ENCODE data around the gene ZNF516.

ZNF516 gene

DNA sequence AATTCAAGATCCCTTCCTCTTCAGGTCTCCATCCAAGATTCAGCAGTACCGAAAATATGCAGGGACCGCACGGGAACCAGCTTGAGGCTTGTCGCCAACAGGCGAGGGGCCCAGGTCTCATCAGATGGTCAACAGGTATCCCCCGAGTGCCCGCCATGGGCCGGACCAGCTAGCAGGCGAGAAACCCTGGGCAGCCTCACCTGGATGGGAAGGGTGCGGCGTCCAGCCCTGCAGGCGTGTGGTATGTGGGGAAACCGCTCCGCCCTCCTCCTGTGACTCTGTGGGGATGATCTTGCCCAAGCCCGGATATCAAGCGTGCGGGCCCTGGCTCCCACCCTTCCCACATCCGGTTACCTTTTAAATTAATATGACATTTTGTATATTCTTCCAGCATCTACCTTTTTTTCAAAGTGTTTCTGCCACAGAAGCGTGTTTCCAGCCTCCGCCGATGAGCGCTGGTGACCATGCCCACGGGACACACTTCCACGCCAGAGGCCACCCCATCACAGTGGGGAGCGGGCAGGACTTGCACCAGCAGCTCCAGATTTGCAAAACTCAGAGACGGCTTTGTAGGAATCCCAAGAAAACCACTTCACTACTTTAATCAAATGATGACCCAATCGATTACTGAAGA lies 33.2 kb downstream of the ZNF516 start:
- Histone ChIP-seq H3K36me3 (ENCODE audit: control insufficient read depth, insufficient read depth, low read length) (no peaks in the 10 kb centered on the region), H3K9me3 (ENCODE audit: control insufficient read depth, low read length) (no peaks in the 10 kb centered on the region), H2AFZ (no peak overlapping the region), H3K9ac (no peak overlapping the region), H3K27ac (no peak overlapping the region), H3K4me2 (ENCODE audit: low read length) (no peak overlapping the region), H3K4me1 (no peaks in the 10 kb centered on the region), H3K4me3 (ENCODE audit: low read depth, low read length) (no peak overlapping the region), H3K79me2 (peaks cover 60% of the 10 kb centered on the region), H3K27me3 (ENCODE audit: control insufficient read depth, insufficient read depth, low read length) (no peaks in the 10 kb centered on the region)
- TF ChIP-seq, protein P1, sequence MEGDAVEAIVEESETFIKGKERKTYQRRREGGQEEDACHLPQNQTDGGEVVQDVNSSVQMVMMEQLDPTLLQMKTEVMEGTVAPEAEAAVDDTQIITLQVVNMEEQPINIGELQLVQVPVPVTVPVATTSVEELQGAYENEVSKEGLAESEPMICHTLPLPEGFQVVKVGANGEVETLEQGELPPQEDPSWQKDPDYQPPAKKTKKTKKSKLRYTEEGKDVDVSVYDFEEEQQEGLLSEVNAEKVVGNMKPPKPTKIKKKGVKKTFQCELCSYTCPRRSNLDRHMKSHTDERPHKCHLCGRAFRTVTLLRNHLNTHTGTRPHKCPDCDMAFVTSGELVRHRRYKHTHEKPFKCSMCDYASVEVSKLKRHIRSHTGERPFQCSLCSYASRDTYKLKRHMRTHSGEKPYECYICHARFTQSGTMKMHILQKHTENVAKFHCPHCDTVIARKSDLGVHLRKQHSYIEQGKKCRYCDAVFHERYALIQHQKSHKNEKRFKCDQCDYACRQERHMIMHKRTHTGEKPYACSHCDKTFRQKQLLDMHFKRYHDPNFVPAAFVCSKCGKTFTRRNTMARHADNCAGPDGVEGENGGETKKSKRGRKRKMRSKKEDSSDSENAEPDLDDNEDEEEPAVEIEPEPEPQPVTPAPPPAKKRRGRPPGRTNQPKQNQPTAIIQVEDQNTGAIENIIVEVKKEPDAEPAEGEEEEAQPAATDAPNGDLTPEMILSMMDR (IDR thresholded peaks at IDR 0.05): no peak

DNA sequence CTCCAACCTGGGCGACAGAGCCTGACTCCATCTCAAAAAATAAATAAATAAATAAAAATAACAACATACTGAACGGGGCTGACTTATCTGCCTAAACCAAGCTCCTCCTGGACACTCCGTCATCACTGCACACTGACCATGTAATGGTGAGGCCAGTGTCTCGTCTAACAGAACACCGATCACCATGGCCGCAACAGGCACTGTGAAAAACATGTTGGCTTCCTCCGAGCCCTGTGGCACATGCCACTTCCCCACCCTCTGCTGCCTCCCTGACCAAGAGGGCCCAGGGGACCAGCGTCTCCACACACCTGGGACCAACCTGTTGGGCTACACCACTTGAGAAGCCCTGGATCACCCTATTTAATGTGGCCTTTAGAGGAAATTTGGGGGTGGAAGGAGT lies 33.9 kb downstream of the ZNF516 start:
- no peaks in the 10 kb centered on the region for H3K9me3 ChIP-seq (ENCODE audit: control insufficient read depth, low read length)
- TF ChIP-seq, protein P1 (IDR thresholded peaks at IDR 0.05): no peak
- H3K27ac ChIP-seq: no peak overlapping the region
- H2AFZ ChIP-seq: no peak overlapping the region
- no peaks in the 10 kb centered on the region for H3K36me3 ChIP-seq (ENCODE audit: control insufficient read depth, insufficient read depth, low read length)
- no peak overlapping the region for H3K9ac ChIP-seq
- H3K79me2 ChIP-seq: peaks cover 57% of the 10 kb centered on the region
- no peaks in the 10 kb centered on the region for H3K27me3 ChIP-seq (ENCODE audit: control insufficient read depth, insufficient read depth, low read length)
- no peak overlapping the region for H3K4me3 ChIP-seq (ENCODE audit: low read depth, low read length)
- H3K4me2 ChIP-seq (ENCODE audit: low read length): no peak overlapping the region
- H3K4me1 ChIP-seq: no peaks in the 10 kb centered on the region

DNA sequence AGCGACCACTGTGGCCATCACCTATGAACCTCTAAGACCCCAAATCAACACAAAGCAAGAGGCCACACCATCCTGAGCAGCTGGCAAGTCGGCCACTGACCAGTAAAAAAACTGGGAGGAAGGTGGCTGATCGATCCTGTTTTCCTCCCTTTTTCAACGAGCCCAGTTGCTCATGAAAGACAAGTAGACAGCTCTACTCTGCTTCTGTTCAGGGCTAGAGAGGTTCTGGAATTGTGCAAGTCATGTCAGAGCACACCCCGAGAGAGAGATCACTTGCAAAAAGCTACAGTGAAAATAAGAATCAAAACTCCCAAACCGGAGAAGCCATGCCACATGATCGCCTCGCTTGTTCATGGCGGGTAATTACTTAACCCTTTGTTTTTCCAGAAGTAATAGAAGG lies 34.6 kb downstream of the ZNF516 start:
- Histone ChIP-seq H2AFZ (no peak overlapping the region), H3K4me3 (ENCODE audit: low read depth, low read length) (no peak overlapping the region), H3K79me2 (peaks cover 57% of the 10 kb centered on the region), H3K27me3 (ENCODE audit: control insufficient read depth, insufficient read depth, low read length) (no peaks in the 10 kb centered on the region), H3K27ac (no peak overlapping the region), H3K9ac (no peak overlapping the region), H3K36me3 (ENCODE audit: control insufficient read depth, insufficient read depth, low read length) (no peaks in the 10 kb centered on the region), H3K4me2 (ENCODE audit: low read length) (no peak overlapping the region), H3K4me1 (peaks cover 5% of the 10 kb centered on the region), H3K9me3 (ENCODE audit: control insufficient read depth, low read length) (no peaks in the 10 kb centered on the region)
- TF ChIP-seq, protein P1 (IDR thresholded peaks at IDR 0.05): no peak

DNA sequence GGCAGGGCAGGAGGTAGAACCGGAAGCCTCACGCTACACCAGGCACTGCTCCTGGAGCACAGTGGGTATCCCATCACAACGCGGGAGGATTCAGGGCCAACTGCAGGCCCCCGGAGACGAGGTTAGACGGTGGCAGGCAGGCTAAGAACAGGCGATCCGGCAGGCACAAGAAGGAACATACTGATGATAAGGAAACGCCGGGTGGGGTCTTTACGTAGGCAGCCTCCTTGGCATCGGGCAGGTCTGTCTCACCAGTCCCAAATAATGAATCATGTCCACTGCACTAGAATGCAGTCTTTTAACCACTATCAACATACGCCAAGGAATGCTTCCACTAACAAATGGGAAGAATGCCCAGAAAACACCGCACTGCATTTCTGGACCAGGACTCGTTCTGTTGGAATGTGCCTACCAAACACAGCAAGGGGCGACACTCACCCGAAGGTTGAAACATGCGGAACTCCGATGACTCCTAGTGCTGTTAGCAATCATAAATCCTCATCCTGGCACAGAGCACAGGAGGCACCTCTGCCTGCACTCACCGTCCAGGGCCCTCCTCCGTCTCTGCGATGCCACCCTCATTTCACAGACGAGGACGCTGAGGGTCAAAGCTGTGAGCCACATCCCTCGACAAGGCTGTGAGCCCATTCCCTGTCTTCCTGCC lies 35.2 kb downstream of the ZNF516 start:
- Histone ChIP-seq H3K27me3 (ENCODE audit: control insufficient read depth, insufficient read depth, low read length) (no peaks in the 10 kb centered on the region), H3K4me3 (ENCODE audit: low read depth, low read length) (no peak overlapping the region), H3K79me2 (peaks cover 55% of the 10 kb centered on the region), H3K4me2 (ENCODE audit: low read length) (no peak overlapping the region), H3K9me3 (ENCODE audit: control insufficient read depth, low read length) (no peaks in the 10 kb centered on the region), H3K9ac (no peak overlapping the region), H2AFZ (no peak overlapping the region), H3K4me1 (peaks cover 8% of the 10 kb centered on the region), H3K27ac (no peak overlapping the region), H3K36me3 (ENCODE audit: control insufficient read depth, insufficient read depth, low read length) (no peaks in the 10 kb centered on the region)
- TF ChIP-seq, protein P1 (IDR thresholded peaks at IDR 0.05): no peak

DNA sequence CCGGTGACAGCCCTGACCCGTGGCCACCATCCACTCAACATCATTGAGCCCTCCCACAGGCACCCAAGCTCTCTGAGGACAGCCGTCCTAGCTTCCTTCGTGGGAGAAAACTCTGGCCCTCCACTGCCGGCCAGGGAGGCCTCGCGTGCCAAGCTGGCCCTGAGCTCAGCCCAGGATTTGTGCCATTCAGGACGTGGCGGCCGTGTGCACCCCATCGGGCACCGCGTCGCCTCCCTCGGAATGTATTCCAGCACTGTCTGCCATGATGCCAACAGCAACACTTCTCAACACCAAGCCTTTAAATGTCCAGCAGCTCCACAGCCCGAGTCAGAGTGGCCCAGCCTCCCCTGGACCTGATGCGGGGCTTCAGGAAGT lies 35.7 kb downstream of the ZNF516 start:
- peaks cover 8% of the 10 kb centered on the region for H3K4me1 ChIP-seq
- H3K4me3 ChIP-seq (ENCODE audit: low read depth, low read length): no peak overlapping the region
- no peaks in the 10 kb centered on the region for H3K9me3 ChIP-seq (ENCODE audit: control insufficient read depth, low read length)
- no peak overlapping the region for H3K9ac ChIP-seq
- no peak overlapping the region for H3K27ac ChIP-seq
- no peaks in the 10 kb centered on the region for H3K36me3 ChIP-seq (ENCODE audit: control insufficient read depth, insufficient read depth, low read length)
- H3K27me3 ChIP-seq (ENCODE audit: control insufficient read depth, insufficient read depth, low read length): no peaks in the 10 kb centered on the region
- TF ChIP-seq, protein P1 (IDR thresholded peaks at IDR 0.05): no peak
- H3K4me2 ChIP-seq (ENCODE audit: low read length): no peak overlapping the region
- no peak overlapping the region for H2AFZ ChIP-seq
- peaks cover 51% of the 10 kb centered on the region for H3K79me2 ChIP-seq
